ENCODE results near the gene SLC14A1. TPM values are rescaled to one million over a fixed set of nuclear protein-coding genes. Genes with fewer than 3 reads are reported as not detected.

SLC14A1 gene
- total and polyA plus RNA-seq, 2 experiments from 2014 or later: 0.21 to 0.53 TPM

DNA sequence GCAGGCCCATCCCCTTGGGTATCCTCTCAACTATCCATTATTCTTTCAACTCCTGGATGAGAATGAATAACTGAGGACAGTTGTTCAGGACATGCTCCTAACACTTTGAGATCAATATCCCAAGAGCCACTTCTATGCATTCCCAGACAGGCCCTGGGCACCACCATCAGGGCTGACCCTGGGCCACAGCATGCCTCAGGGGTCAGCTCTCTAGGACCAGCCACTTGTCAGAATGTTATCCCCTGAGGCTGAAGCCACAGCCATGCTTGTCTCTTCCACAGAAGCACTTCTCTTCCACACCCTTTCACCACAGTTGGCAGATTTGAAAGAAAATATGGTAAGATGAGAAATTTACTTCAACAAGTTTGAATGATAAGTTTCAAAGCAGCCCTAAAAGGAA, 28.7 kb downstream of the SLC14A1 start (continued):
- TF ChIP-seq, protein P1, sequence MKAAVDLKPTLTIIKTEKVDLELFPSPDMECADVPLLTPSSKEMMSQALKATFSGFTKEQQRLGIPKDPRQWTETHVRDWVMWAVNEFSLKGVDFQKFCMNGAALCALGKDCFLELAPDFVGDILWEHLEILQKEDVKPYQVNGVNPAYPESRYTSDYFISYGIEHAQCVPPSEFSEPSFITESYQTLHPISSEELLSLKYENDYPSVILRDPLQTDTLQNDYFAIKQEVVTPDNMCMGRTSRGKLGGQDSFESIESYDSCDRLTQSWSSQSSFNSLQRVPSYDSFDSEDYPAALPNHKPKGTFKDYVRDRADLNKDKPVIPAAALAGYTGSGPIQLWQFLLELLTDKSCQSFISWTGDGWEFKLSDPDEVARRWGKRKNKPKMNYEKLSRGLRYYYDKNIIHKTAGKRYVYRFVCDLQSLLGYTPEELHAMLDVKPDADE (IDR thresholded peaks at IDR 0.05): no peak
- no peak for TF ChIP-seq POLR2AphosphoS5 (IDR thresholded peaks at IDR 0.05; ENCODE audit: low read depth)
- TF ChIP-seq, protein P2, sequence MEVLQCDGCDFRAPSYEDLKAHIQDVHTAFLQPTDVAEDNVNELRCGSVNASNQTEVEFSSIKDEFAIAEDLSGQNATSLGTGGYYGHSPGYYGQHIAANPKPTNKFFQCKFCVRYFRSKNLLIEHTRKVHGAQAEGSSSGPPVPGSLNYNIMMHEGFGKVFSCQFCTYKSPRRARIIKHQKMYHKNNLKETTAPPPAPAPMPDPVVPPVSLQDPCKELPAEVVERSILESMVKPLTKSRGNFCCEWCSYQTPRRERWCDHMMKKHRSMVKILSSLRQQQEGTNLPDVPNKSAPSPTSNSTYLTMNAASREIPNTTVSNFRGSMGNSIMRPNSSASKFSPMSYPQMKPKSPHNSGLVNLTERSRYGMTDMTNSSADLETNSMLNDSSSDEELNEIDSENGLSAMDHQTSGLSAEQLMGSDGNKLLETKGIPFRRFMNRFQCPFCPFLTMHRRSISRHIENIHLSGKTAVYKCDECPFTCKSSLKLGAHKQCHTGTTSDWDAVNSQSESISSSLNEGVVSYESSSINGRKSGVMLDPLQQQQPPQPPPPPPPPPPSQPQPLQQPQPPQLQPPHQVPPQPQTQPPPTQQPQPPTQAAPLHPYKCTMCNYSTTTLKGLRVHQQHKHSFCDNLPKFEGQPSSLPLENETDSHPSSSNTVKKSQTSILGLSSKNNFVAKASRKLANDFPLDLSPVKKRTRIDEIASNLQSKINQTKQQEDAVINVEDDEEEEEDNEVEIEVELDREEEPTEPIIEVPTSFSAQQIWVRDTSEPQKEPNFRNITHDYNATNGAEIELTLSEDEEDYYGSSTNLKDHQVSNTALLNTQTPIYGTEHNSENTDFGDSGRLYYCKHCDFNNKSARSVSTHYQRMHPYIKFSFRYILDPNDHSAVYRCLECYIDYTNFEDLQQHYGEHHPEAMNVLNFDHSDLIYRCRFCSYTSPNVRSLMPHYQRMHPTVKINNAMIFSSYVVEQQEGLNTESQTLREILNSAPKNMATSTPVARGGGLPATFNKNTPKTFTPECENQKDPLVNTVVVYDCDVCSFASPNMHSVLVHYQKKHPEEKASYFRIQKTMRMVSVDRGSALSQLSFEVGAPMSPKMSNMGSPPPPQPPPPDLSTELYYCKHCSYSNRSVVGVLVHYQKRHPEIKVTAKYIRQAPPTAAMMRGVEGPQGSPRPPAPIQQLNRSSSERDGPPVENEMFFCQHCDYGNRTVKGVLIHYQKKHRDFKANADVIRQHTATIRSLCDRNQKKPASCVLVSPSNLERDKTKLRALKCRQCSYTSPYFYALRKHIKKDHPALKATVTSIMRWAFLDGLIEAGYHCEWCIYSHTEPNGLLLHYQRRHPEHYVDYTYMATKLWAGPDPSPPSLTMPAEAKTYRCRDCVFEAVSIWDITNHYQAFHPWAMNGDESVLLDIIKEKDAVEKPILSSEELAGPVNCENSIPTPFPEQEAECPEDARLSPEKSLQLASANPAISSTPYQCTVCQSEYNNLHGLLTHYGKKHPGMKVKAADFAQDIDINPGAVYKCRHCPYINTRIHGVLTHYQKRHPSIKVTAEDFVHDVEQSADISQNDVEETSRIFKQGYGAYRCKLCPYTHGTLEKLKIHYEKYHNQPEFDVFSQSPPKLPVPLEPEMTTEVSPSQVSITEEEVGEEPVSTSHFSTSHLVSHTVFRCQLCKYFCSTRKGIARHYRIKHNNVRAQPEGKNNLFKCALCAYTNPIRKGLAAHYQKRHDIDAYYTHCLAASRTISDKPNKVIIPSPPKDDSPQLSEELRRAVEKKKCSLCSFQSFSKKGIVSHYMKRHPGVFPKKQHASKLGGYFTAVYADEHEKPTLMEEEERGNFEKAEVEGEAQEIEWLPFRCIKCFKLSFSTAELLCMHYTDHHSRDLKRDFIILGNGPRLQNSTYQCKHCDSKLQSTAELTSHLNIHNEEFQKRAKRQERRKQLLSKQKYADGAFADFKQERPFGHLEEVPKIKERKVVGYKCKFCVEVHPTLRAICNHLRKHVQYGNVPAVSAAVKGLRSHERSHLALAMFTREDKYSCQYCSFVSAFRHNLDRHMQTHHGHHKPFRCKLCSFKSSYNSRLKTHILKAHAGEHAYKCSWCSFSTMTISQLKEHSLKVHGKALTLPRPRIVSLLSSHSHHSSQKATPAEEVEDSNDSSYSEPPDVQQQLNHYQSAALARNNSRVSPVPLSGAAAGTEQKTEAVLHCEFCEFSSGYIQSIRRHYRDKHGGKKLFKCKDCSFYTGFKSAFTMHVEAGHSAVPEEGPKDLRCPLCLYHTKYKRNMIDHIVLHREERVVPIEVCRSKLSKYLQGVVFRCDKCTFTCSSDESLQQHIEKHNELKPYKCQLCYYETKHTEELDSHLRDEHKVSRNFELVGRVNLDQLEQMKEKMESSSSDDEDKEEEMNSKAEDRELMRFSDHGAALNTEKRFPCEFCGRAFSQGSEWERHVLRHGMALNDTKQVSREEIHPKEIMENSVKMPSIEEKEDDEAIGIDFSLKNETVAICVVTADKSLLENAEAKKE (CRISPR knock-in tag; IDR thresholded peaks at IDR 0.05): no peak
- TF ChIP-seq ZNF331 (CRISPR knock-in tag; IDR thresholded peaks at IDR 0.05; ENCODE audit: low read depth): no peak

DNA sequence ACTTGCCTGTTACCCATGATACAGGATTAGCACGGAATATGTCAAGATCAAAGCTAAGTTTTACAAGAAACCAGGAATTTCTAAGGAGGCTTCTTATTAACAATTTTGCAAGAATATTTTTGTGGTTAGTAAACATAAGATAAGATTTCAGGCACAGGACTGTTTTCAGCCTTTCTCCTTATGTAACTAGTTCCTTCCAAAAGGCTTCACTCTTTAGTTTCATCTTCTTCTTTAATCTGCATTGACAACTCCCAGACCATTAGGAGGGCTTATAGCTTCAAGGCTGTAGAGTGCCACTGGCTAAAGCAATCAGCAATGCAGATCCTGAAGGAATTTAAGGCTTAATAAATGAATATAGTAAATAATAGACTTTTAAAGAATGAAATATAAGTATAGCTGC, 29.3 kb downstream of the SLC14A1 start:
- Histone ChIP-seq H3K9me2 (ENCODE audit: insufficient read depth) (peaks cover 34% of the 10 kb centered on the region), H3K4me3 (no peak overlapping the region), H3K27ac (ENCODE audit: low read depth) (no peak overlapping the region), H3F3A (replicated peaks; ENCODE audit: low read depth) (no peaks in the 10 kb centered on the region), H2AFZ (no peak overlapping the region), H3K36me3 (ENCODE audit: insufficient read depth) (no peaks in the 10 kb centered on the region), H3K79me2 (replicated peaks; ENCODE audit: insufficient read depth) (no peaks in the 10 kb centered on the region), H4K20me1 (replicated peaks; ENCODE audit: insufficient read depth) (no peaks in the 10 kb centered on the region), H3K4me1 (ENCODE audit: insufficient read depth) (peaks cover 11% of the 10 kb centered on the region), H3K27me3 (ENCODE audit: insufficient read depth) (no peaks in the 10 kb centered on the region), H3K4me2 (no peak overlapping the region)
- Mint-ChIP-seq H3K4me1 (peaks cover 19% of the 10 kb centered on the region), H3K9me3 (peaks cover 17% of the 10 kb centered on the region), H3K27me3 (ENCODE audit: insufficient read depth, low read depth, poor library complexity) (peaks cover 9% of the 10 kb centered on the region), H3K27ac (no peak overlapping the region), H3K36me3 (ENCODE audit: low read depth) (peaks cover 28% of the 10 kb centered on the region), H3K4me3 (no peak overlapping the region)
- no peak for ATAC-seq
- DNase-seq (ENCODE audit: low spot score): no peak
- TF ChIP-seq, protein P2 (CRISPR knock-in tag; IDR thresholded peaks at IDR 0.05): no peak
- TF ChIP-seq NANOG (IDR thresholded peaks at IDR 0.05; ENCODE audit: borderline replicate concordance) (no peak), JUNB (IDR thresholded peaks at IDR 0.05; ENCODE audit: unreplicated experiment) (no peak), EZH2phosphoT487 (IDR thresholded peaks at IDR 0.05; ENCODE audit: unreplicated experiment) (no peak), CREB1 (CRISPR knock-in tag; IDR thresholded peaks at IDR 0.05; ENCODE audit: low read depth) (no peak), EZH2 (IDR thresholded peaks at IDR 0.05; ENCODE audit: low read depth, unreplicated experiment) (no peak), ZNF331 (CRISPR knock-in tag; IDR thresholded peaks at IDR 0.05; ENCODE audit: low read depth) (no peak), POLR2AphosphoS5 (IDR thresholded peaks at IDR 0.05; ENCODE audit: low read depth) (no peak)

Data from GM23338 (cell line).